NCI-H2171 treated with DMSO at 0.1 percent for 48 hours (cell line): Measurements from ENCODE around the gene WDR86.

ENCODE experiments used
- DNase-seq: peaks from one replicate; lab custom pipeline; 2025; lab: John Stamatoyannopoulos, UW

WDR86 gene

GRCh38 chr7:151439855-151440798, 30.3 kb upstream of the WDR86 start, which contains the start of gene CRYGN:
TSS of gene CRYGN (minus strand) at chr7:151440141. CDS start at chr7:151439917, 224 bp downstream.
- no peak for DNase-seq

GRCh38 chr7:151438864-151439601, 29.2 kb upstream of the WDR86 start:
- no peak for DNase-seq

- no peak for DNase-seq
Measured at GRCh38 chr7:151437866-151438516, 28.2 kb upstream of the WDR86 start.

GRCh38 chr7:151437159-151437553, 27.3 kb upstream of the WDR86 start:
- DNase-seq, result no peak

GRCh38 chr7:151436446-151437158, 26.8 kb upstream of the WDR86 start:
- no peak for DNase-seq

- DNase-seq, result no peak
Measured at GRCh38 chr7:151435971-151436370, 26.1 kb upstream of the WDR86 start.

GRCh38 chr7:151435103-151435916, 25.5 kb upstream of the WDR86 start:
- DNase-seq, result no peak

GRCh38 chr7:151434549-151434948, 24.7 kb upstream of the WDR86 start:
- DNase-seq, result no peak

GRCh38 chr7:151433721-151434400, 24.0 kb upstream of the WDR86 start:
- no peak for DNase-seq

- no peak for DNase-seq
Measured at GRCh38 chr7:151432658-151433521, 23.1 kb upstream of the WDR86 start.

GRCh38 chr7:151431768-151432311, 22.0 kb upstream of the WDR86 start:
- no peak for DNase-seq

- no peak for DNase-seq
Measured at GRCh38 chr7:151431281-151431767, 21.5 kb upstream of the WDR86 start.

GRCh38 chr7:151430391-151431205, 20.8 kb upstream of the WDR86 start:
- no peak for DNase-seq

GRCh38 chr7:151429560-151430331, 19.9 kb upstream of the WDR86 start:
- no peak for DNase-seq

- no peak for DNase-seq
Measured at GRCh38 chr7:151429237-151429559, 19.4 kb upstream of the WDR86 start.

GRCh38 chr7:151428378-151429236, 18.8 kb upstream of the WDR86 start:
- DNase-seq, result no peak
